Calu3 (cell line): ENCODE results near the gene SLC16A1. TPM values are rescaled to one million over a fixed set of nuclear protein-coding genes. Genes with fewer than 3 reads are reported as not detected.
"Not testable (repeated sequence)": the region's sequence is repeated elsewhere in the genome, so short reads cannot be mapped to it uniquely, and the experiment has no call there.

Source experiments
- BruUV-seq: library from RNA; stranded (reverse); fragments of 400-500 nt; replicated peaks from 2 replicates; lab custom pipeline; 2021; lab: Mats Ljungman, UMichigan
- CTCF ChIA-PET: fragments of 300-600 bp; sonication (Branson Sonifier 250); formaldehyde crosslinking; loops from one replicate; lab custom pipeline; 2022; ENCODE audit warnings: antibody characterized with exemption; lab: Charles Lee
- DNase-seq: peaks from one replicate; pipeline ENCODE4 v3.0.0; 2022
- H3K27ac Mint-ChIP-seq: one replicate; pipeline ENCODE4 v1.8.0; 2022; ENCODE audit warnings: mixed read lengths; ENCODE audit not compliant: unreplicated experiment
- H3K27me3 Mint-ChIP-seq: one replicate; pipeline ENCODE4 v1.8.0; 2022; ENCODE audit warnings: mixed read lengths; ENCODE audit not compliant: unreplicated experiment
- H3K36me3 Mint-ChIP-seq: one replicate; pipeline ENCODE4 v1.8.0; 2022; ENCODE audit warnings: mild to moderate bottlenecking, moderate library complexity, mixed read lengths; ENCODE audit not compliant: insufficient read depth, unreplicated experiment
- H3K4me1 Mint-ChIP-seq: one replicate; pipeline ENCODE4 v1.8.0; 2022; ENCODE audit warnings: mild to moderate bottlenecking, low read depth, mixed read lengths; ENCODE audit not compliant: unreplicated experiment
- H3K4me3 Mint-ChIP-seq: one replicate; pipeline ENCODE4 v1.8.0; 2022; ENCODE audit warnings: mild to moderate bottlenecking, low read depth, moderate library complexity, mixed read lengths; ENCODE audit not compliant: unreplicated experiment
- H3K9me3 Mint-ChIP-seq: one replicate; pipeline ENCODE4 v1.8.0; 2022; ENCODE audit warnings: low read depth, mixed read lengths; ENCODE audit not compliant: unreplicated experiment
- CTCF ChIP-seq: fragments of 200-600 bp; IDR thresholded peaks from one replicate; pipeline ENCODE4 v1.8.0; 2022; ENCODE audit warnings: antibody characterized with exemption; ENCODE audit not compliant: unreplicated experiment
- intact Hi-C: fragments of 100-400 bp; cut with micrococcal nuclease; formaldehyde crosslinking; loops from one replicate; pipeline ENCODE4 v1.10.0; 2022; ENCODE audit not compliant: unreplicated experiment
- total RNA-seq: library from RNA; stranded (reverse); gene quantifications from 2 replicates; pipeline ENCODE4 v1.2.3, GENCODE V29; 2022

SLC16A1 gene
- total RNA-seq, 1 experiment from 2014 or later, result 59.2 TPM

GRCh38 chr1:112983537-112984131 lies 27.6 kb upstream of the SLC16A1 start:
- BruUV-seq, result no TSS peak
- CTCF ChIA-PET, result no interaction called here
- H3K36me3 Mint-ChIP-seq, result no peaks in the 10 kb centered on the region

GRCh38 chr1:112982853-112983536 lies 27.0 kb upstream of the SLC16A1 start:
- no TSS peak for BruUV-seq
- no peaks in the 10 kb centered on the region for H3K27me3 Mint-ChIP-seq
- H3K27ac Mint-ChIP-seq, result no peak overlapping the region

More at GRCh38 chr1:112983537-112984131, 27.6 kb upstream of the SLC16A1 start:
- no peak for TF ChIP-seq CTCF
- Mint-ChIP-seq H3K4me3 (no peak overlapping the region), H3K9me3 (no peaks in the 10 kb centered on the region), H3K4me1 (no peaks in the 10 kb centered on the region), H3K27ac (no peak overlapping the region), H3K27me3 (no peaks in the 10 kb centered on the region)
- DNase-seq, result no peak
- intact Hi-C loops, result no loop called here

GRCh38 chr1:112982328-112982727 lies 26.3 kb upstream of the SLC16A1 start:
- no peaks in the 10 kb centered on the region for H3K36me3 Mint-ChIP-seq
- no peaks in the 10 kb centered on the region for H3K9me3 Mint-ChIP-seq
- CTCF ChIA-PET, result no interaction called here
- intact Hi-C loops, result no loop called here
- no peaks in the 10 kb centered on the region for H3K27me3 Mint-ChIP-seq
- DNase-seq, result no peak
- no peak overlapping the region for H3K27ac Mint-ChIP-seq
- BruUV-seq, result no TSS peak
- no peaks in the 10 kb centered on the region for H3K4me1 Mint-ChIP-seq
- H3K4me3 Mint-ChIP-seq, result no peak overlapping the region
- TF ChIP-seq CTCF, result no peak

More at GRCh38 chr1:112982853-112983536, 27.0 kb upstream of the SLC16A1 start:
- DNase-seq, result no peak
- H3K9me3 Mint-ChIP-seq, result no peaks in the 10 kb centered on the region
- intact Hi-C loops, result no loop called here
- H3K4me1 Mint-ChIP-seq, result no peaks in the 10 kb centered on the region
- no peak for TF ChIP-seq CTCF
- CTCF ChIA-PET, result no interaction called here
- no peaks in the 10 kb centered on the region for H3K36me3 Mint-ChIP-seq
- no peak overlapping the region for H3K4me3 Mint-ChIP-seq

- H3K4me1 Mint-ChIP-seq, H3K36me3 Mint-ChIP-seq, H3K27ac Mint-ChIP-seq, CTCF ChIA-PET, H3K27me3 Mint-ChIP-seq, H3K9me3 Mint-ChIP-seq, H3K4me3 Mint-ChIP-seq, DNase-seq, BruUV-seq, intact Hi-C loops: not testable (repeated sequence)
Measured at GRCh38 chr1:112981834-112982233, 25.8 kb upstream of the SLC16A1 start.

- H3K9me3 Mint-ChIP-seq, result no peaks in the 10 kb centered on the region
- CTCF ChIA-PET, result no interaction called here
- no peak overlapping the region for H3K27ac Mint-ChIP-seq
- H3K36me3 Mint-ChIP-seq, result no peaks in the 10 kb centered on the region
- TF ChIP-seq CTCF, result no peak
- no TSS peak for BruUV-seq
- intact Hi-C loops, result no loop called here
- H3K4me1 Mint-ChIP-seq, result no peaks in the 10 kb centered on the region
- no peak overlapping the region for H3K4me3 Mint-ChIP-seq
- no peaks in the 10 kb centered on the region for H3K27me3 Mint-ChIP-seq
- no peak for DNase-seq
Measured at GRCh38 chr1:112981426-112981825, 25.4 kb upstream of the SLC16A1 start.
